Gastroesophageal sphincter (tissue), 3 donors: ENCODE data around the gene GLB1L2.

Experiments
- CTCF ChIP-seq, 4 experiments: fragments of 200-600 bp in 2 of 4; fragments of 450-650 bp in 2 of 4; sonication (generic) in 1 of 4; IDR thresholded peaks; one replicate each; pipeline ENCODE4 v1.5.1; 2017 to 2019; ENCODE audit warnings: antibody characterized with exemption in 4 of 4, mild to moderate bottlenecking in 2 of 4, moderate library complexity in 2 of 4
- POLR2AphosphoS5 ChIP-seq: sonication (generic); formaldehyde crosslinking; IDR thresholded peaks from one replicate; pipeline ENCODE4 v1.6.1; 2017; ENCODE audit warnings: antibody characterized with exemption

- TF ChIP-seq POLR2AphosphoS5 (no peak), CTCF (IDR thresholded peaks at IDR 0.05) (no peak)
Observed at GRCh38 chr11:134358856-134359490, 27.2 kb downstream of the GLB1L2 start.
